ENCODE results near the gene PLCG2.

Gene PLCG2

DNA sequence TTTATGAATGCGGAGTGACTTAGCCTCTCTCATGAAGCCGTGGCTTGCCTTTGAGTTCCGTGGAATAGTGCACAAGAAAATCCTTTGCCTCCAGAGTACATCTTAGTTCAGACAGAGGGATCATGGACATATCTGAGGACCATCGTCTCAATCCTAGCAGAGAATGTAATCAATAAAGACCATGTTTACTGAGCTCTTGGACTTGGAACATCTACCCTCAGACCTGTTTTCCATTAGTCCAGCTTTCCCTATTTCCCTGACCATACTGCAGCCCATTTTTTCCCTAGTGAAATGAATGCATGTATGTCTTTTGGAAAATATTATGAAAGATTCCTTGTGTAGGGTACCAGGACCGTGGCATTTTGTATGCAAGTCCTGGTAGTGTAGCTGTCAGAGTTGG, 90.2 kb downstream of the PLCG2 start:
- TF ChIP-seq POLR2AphosphoS5 (IDR thresholded peaks at IDR 0.05; ENCODE audit: low read depth) (no peak), GABPA (IDR thresholded peaks at IDR 0.05; ENCODE audit: low read depth) (no peak), SPI1 (IDR thresholded peaks at IDR 0.05; ENCODE audit: borderline replicate concordance, low read depth) (no peak)
- TF ChIP-seq, protein P1, sequence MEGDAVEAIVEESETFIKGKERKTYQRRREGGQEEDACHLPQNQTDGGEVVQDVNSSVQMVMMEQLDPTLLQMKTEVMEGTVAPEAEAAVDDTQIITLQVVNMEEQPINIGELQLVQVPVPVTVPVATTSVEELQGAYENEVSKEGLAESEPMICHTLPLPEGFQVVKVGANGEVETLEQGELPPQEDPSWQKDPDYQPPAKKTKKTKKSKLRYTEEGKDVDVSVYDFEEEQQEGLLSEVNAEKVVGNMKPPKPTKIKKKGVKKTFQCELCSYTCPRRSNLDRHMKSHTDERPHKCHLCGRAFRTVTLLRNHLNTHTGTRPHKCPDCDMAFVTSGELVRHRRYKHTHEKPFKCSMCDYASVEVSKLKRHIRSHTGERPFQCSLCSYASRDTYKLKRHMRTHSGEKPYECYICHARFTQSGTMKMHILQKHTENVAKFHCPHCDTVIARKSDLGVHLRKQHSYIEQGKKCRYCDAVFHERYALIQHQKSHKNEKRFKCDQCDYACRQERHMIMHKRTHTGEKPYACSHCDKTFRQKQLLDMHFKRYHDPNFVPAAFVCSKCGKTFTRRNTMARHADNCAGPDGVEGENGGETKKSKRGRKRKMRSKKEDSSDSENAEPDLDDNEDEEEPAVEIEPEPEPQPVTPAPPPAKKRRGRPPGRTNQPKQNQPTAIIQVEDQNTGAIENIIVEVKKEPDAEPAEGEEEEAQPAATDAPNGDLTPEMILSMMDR (IDR thresholded peaks at IDR 0.05; ENCODE audit: insufficient read depth, low read length) = no peak
- TF ChIP-seq, protein P2, sequence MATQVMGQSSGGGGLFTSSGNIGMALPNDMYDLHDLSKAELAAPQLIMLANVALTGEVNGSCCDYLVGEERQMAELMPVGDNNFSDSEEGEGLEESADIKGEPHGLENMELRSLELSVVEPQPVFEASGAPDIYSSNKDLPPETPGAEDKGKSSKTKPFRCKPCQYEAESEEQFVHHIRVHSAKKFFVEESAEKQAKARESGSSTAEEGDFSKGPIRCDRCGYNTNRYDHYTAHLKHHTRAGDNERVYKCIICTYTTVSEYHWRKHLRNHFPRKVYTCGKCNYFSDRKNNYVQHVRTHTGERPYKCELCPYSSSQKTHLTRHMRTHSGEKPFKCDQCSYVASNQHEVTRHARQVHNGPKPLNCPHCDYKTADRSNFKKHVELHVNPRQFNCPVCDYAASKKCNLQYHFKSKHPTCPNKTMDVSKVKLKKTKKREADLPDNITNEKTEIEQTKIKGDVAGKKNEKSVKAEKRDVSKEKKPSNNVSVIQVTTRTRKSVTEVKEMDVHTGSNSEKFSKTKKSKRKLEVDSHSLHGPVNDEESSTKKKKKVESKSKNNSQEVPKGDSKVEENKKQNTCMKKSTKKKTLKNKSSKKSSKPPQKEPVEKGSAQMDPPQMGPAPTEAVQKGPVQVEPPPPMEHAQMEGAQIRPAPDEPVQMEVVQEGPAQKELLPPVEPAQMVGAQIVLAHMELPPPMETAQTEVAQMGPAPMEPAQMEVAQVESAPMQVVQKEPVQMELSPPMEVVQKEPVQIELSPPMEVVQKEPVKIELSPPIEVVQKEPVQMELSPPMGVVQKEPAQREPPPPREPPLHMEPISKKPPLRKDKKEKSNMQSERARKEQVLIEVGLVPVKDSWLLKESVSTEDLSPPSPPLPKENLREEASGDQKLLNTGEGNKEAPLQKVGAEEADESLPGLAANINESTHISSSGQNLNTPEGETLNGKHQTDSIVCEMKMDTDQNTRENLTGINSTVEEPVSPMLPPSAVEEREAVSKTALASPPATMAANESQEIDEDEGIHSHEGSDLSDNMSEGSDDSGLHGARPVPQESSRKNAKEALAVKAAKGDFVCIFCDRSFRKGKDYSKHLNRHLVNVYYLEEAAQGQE (IDR thresholded peaks at IDR 0.05; ENCODE audit: insufficient replicate concordance, low read depth) = no peak
- DNase-seq (ENCODE audit: low read depth in 1 of 2, low spot score in 1 of 2) = no peak
- H3K27ac ChIP-seq (replicated peaks) = no peak overlapping the region
- H3K27me3 ChIP-seq (ENCODE audit: insufficient read depth, poor library complexity, severe bottlenecking) = no peaks in the 10 kb centered on the region
- no peak overlapping the region for H3K4me3 ChIP-seq (replicated peaks; ENCODE audit: insufficient read depth, low read length)

DNA sequence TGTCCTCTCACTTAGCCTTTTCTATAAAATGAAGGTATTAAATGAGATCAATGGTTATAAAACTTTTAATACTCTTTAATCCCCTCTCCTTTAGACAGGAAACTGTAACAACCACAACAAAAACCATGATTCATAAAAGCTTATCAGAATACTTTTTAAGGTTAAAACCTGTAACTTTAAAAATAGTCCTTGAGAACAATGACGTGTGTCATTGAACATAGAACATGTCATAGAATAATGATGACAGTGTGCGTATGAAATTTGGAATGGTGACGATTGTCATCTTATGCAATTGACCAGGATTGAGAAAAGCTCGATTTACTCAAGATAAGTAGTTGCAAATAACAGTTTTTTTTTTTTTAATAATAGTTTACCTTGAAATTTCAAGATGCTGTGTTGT, 94.1 kb downstream of the PLCG2 start:
- no peak for DNase-seq (ENCODE audit: low read depth in 1 of 2, low spot score in 1 of 2)
- no peak overlapping the region for H3K27ac ChIP-seq (replicated peaks)
- no peak overlapping the region for H3K4me3 ChIP-seq (replicated peaks; ENCODE audit: insufficient read depth, low read length)
- H3K27me3 ChIP-seq (ENCODE audit: insufficient read depth, poor library complexity, severe bottlenecking) = no peaks in the 10 kb centered on the region
- no peak for TF ChIP-seq GABPA (IDR thresholded peaks at IDR 0.05; ENCODE audit: low read depth)
- TF ChIP-seq, protein P2 (IDR thresholded peaks at IDR 0.05; ENCODE audit: insufficient replicate concordance, low read depth) = no peak
- TF ChIP-seq POLR2AphosphoS5 (IDR thresholded peaks at IDR 0.05; ENCODE audit: low read depth) = no peak
- no peak for TF ChIP-seq SPI1 (IDR thresholded peaks at IDR 0.05; ENCODE audit: borderline replicate concordance, low read depth)
- TF ChIP-seq, protein P1 (IDR thresholded peaks at IDR 0.05; ENCODE audit: insufficient read depth, low read length) = no peak

DNA sequence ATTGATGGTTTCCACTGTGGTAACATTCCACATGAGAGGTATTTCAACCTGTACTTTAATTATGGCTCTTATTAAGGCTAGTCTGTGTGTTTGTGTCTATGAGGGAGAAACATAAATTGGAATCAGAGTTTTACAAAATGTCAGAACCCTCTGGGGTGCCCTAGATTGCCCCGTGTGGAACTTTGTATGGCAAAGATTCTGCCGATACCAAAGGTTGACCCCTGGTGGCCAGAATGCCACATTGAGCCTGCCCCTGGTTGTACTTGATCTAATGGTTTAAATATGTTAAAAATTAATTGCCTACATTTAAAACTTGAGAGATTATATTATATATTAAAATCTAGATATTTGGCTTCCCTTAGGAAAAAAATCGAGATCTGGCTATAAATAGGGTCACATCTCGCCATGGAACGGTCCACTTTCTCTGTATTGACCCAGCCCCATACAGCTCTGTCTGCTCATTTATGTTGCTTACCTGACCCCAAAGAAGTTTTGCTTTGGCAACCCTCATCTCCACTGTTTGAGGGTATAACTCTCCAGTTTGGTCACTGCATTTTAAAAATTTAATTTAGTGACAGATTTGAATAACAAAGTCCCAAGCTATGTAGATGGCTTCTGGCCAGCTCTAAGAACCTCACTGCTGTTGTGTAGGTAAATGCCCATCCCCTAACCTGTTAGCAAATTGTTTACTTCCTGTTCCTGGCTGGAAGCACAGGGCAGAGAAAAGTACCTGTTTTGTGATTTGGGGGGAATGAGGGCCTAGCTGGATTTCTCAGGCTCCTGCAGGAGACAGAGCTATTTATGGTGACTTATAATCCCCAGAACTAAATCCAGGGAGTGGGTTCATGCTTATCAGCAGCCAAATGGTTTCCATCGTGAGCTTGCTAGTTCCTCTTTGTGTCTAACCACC, 95.0 kb downstream of the PLCG2 start:
- Histone ChIP-seq H3K4me3 (replicated peaks; ENCODE audit: insufficient read depth, low read length) (no peak overlapping the region), H3K27me3 (ENCODE audit: insufficient read depth, poor library complexity, severe bottlenecking) (no peaks in the 10 kb centered on the region), H3K27ac (replicated peaks) (no peak overlapping the region)
- DNase-seq (ENCODE audit: low read depth in 1 of 2, low spot score in 1 of 2) = peak in 1 of 2 experiments; percentile 66
- TF ChIP-seq, protein P1 (IDR thresholded peaks at IDR 0.05; ENCODE audit: insufficient read depth, low read length) = peak; percentile 72
- TF ChIP-seq GABPA (IDR thresholded peaks at IDR 0.05; ENCODE audit: low read depth) = no peak
- TF ChIP-seq SPI1 (IDR thresholded peaks at IDR 0.05; ENCODE audit: borderline replicate concordance, low read depth) = no peak
